ENCODE results near the gene ZBTB47.

The ZBTB47 gene

DNA sequence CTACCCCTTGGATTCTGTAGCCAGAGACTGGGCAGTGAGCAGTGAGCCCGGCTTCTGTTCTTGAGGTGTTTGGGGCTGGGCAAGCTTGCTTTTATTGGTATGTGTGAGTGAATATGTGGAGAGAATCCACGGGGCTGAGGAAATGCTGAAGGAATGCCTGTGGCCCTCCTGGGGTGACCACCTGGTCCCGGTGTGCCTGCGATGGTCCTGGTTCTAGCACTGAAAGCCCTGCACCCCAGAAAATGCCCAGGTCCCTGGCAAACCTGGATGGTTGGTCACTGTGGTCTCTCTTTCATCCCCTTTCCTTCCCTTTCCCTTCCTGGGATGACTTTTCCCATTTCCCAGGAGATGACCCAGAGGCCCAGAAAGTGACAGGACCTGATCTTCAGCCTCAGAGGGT is 4.2 kb downstream of the ZBTB47 start:
- H3K4me3 ChIP-seq (ENCODE audit: low read depth, low read length): no peak overlapping the region
- no peak overlapping the region for H3K4me2 ChIP-seq (ENCODE audit: low read length)
- TF ChIP-seq, protein P1, sequence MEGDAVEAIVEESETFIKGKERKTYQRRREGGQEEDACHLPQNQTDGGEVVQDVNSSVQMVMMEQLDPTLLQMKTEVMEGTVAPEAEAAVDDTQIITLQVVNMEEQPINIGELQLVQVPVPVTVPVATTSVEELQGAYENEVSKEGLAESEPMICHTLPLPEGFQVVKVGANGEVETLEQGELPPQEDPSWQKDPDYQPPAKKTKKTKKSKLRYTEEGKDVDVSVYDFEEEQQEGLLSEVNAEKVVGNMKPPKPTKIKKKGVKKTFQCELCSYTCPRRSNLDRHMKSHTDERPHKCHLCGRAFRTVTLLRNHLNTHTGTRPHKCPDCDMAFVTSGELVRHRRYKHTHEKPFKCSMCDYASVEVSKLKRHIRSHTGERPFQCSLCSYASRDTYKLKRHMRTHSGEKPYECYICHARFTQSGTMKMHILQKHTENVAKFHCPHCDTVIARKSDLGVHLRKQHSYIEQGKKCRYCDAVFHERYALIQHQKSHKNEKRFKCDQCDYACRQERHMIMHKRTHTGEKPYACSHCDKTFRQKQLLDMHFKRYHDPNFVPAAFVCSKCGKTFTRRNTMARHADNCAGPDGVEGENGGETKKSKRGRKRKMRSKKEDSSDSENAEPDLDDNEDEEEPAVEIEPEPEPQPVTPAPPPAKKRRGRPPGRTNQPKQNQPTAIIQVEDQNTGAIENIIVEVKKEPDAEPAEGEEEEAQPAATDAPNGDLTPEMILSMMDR (IDR thresholded peaks at IDR 0.05): no peak
- H3K9ac ChIP-seq: no peak overlapping the region
- H3K36me3 ChIP-seq (ENCODE audit: control insufficient read depth, insufficient read depth, low read length): no peaks in the 10 kb centered on the region
- no peaks in the 10 kb centered on the region for H3K27me3 ChIP-seq (ENCODE audit: control insufficient read depth, insufficient read depth, low read length)
- no peak overlapping the region for H3K27ac ChIP-seq
- no peaks in the 10 kb centered on the region for H3K79me2 ChIP-seq
- peaks cover 19% of the 10 kb centered on the region for H3K4me1 ChIP-seq
- H2AFZ ChIP-seq: no peak overlapping the region
- no peaks in the 10 kb centered on the region for H3K9me3 ChIP-seq (ENCODE audit: control insufficient read depth, low read length)

DNA sequence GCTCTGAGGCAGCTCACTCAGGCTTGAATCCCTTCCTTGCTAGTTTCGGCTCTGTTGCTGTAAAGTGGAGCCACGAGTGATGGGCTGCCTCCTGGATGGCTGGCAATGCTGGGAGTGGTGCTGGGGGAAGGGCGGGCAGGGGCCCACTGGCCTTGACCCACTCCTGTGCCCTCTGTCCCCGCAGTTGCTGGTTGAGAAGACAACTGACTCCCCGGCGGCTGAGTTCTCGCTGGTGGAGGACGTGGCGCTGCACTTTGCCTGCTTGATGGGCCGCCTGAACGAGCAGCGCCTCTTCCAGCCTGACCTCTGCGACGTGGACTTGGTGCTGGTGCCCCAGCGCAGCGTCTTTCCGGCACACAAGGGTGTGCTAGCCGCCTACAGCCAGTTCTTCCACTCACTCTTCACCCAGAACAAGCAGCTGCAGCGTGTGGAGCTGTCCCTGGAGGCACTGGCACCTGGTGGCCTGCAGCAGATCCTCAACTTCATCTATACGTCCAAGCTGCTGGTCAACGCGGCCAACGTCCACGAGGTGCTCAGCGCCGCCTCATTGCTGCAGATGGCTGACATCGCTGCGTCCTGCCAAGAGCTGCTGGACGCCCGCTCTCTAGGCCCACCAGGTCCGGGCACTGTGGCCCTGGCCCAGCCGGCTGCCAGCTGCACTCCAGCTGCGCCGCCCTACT is 4.7 kb downstream of the ZBTB47 start:
- H3K9ac ChIP-seq: no peak overlapping the region
- H3K36me3 ChIP-seq (ENCODE audit: control insufficient read depth, insufficient read depth, low read length): no peaks in the 10 kb centered on the region
- no peak overlapping the region for H2AFZ ChIP-seq
- TF ChIP-seq, protein P1 (IDR thresholded peaks at IDR 0.05): no peak
- no peaks in the 10 kb centered on the region for H3K9me3 ChIP-seq (ENCODE audit: control insufficient read depth, low read length)
- H3K27ac ChIP-seq: no peak overlapping the region
- no peaks in the 10 kb centered on the region for H3K79me2 ChIP-seq
- H3K27me3 ChIP-seq (ENCODE audit: control insufficient read depth, insufficient read depth, low read length): no peaks in the 10 kb centered on the region
- no peak overlapping the region for H3K4me3 ChIP-seq (ENCODE audit: low read depth, low read length)
- peaks cover 13% of the 10 kb centered on the region for H3K4me1 ChIP-seq
- H3K4me2 ChIP-seq (ENCODE audit: low read length): no peak overlapping the region

DNA sequence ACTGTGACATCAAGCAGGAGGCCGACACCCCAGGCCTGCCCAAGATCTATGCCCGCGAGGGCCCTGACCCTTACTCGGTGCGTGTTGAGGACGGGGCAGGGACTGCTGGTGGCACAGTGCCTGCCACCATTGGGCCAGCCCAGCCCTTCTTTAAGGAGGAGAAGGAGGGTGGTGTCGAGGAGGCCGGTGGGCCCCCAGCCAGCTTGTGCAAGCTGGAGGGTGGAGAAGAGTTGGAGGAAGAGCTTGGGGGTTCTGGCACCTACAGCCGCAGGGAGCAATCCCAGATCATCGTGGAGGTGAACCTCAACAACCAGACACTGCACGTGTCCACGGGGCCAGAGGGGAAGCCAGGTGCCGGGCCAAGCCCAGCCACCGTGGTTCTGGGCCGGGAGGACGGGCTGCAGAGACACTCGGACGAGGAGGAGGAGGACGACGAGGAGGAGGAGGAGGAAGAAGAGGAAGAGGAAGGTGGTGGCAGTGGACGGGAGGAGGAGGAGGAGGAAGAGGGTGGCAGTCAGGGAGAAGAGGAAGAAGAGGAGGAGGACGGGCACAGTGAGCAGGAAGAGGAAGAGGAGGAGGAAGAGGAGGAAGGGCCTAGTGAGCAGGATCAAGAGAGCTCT is 5.4 kb downstream of the ZBTB47 start:
- H3K4me3 ChIP-seq (ENCODE audit: low read depth, low read length): no peak overlapping the region
- no peak overlapping the region for H3K9ac ChIP-seq
- no peaks in the 10 kb centered on the region for H3K36me3 ChIP-seq (ENCODE audit: control insufficient read depth, insufficient read depth, low read length)
- H3K27me3 ChIP-seq (ENCODE audit: control insufficient read depth, insufficient read depth, low read length): no peaks in the 10 kb centered on the region
- H2AFZ ChIP-seq: no peak overlapping the region
- H3K27ac ChIP-seq: no peak overlapping the region
- TF ChIP-seq, protein P1 (IDR thresholded peaks at IDR 0.05): no peak
- no peaks in the 10 kb centered on the region for H3K9me3 ChIP-seq (ENCODE audit: control insufficient read depth, low read length)
- no peaks in the 10 kb centered on the region for H3K79me2 ChIP-seq
- peaks cover 8% of the 10 kb centered on the region for H3K4me1 ChIP-seq
- no peak overlapping the region for H3K4me2 ChIP-seq (ENCODE audit: low read length)

DNA sequence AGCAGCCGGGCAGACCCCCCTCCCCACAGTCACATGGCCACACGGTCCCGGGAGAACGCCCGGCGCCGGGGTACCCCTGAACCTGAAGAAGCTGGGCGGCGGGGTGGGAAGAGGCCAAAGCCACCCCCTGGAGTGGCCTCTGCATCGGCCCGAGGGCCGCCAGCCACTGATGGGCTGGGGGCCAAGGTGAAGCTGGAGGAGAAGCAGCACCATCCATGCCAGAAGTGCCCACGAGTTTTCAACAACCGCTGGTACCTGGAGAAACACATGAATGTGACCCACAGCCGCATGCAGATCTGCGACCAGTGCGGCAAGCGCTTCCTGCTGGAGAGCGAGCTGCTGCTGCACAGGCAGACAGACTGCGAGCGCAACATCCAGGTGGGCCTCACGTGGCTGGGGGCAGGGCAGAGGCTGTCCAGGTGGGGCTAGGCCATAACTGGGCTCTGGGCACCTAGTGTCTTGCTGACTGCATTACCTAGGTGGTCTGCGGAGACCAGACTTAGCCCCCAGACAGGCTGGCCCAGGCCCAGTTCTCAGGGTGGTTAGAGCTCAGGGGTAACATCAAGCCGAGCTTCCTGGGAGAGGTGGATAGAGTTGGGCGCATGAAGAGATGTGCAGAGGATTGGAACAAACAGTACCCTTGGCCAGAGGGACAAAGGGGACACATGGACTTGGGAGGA is 6.1 kb downstream of the ZBTB47 start:
- H3K4me3 ChIP-seq (ENCODE audit: low read depth, low read length): no peak overlapping the region
- no peaks in the 10 kb centered on the region for H3K79me2 ChIP-seq
- no peaks in the 10 kb centered on the region for H3K9me3 ChIP-seq (ENCODE audit: control insufficient read depth, low read length)
- no peaks in the 10 kb centered on the region for H3K27me3 ChIP-seq (ENCODE audit: control insufficient read depth, insufficient read depth, low read length)
- no peak overlapping the region for H2AFZ ChIP-seq
- H3K4me2 ChIP-seq (ENCODE audit: low read length): no peak overlapping the region
- peaks cover 8% of the 10 kb centered on the region for H3K4me1 ChIP-seq
- H3K27ac ChIP-seq: no peak overlapping the region
- H3K36me3 ChIP-seq (ENCODE audit: control insufficient read depth, insufficient read depth, low read length): no peaks in the 10 kb centered on the region
- TF ChIP-seq, protein P1 (IDR thresholded peaks at IDR 0.05): no peak
- no peak overlapping the region for H3K9ac ChIP-seq
